Measurements from ENCODE around the gene RPS3. TPM values are rescaled to one million over a fixed set of nuclear protein-coding genes. Genes with fewer than 3 reads are reported as not detected.

The RPS3 gene
- total RNA-seq, 4 donors from 2014 or later: 529 to 907 (median 716) TPM

- no peak for TF ChIP-seq CTCF (IDR thresholded peaks at IDR 0.05; ENCODE audit: low read depth)
These were observed 412 bp upstream of the RPS3 start for GRCh38 chr11:75398906-75399305.

GRCh38 chr11:75400146-75400865 lies 988 bp downstream of the RPS3 start:
- TF ChIP-seq CTCF (IDR thresholded peaks at IDR 0.05; ENCODE audit: low read depth): no peak

GRCh38 chr11:75402002-75402773 lies 2.9 kb downstream of the RPS3 start:
- TF ChIP-seq CTCF (IDR thresholded peaks at IDR 0.05; ENCODE audit: low read depth): no peak

- no peak for TF ChIP-seq CTCF (IDR thresholded peaks at IDR 0.05; ENCODE audit: low read depth)
These were observed 3.7 kb downstream of the RPS3 start for GRCh38 chr11:75403037-75403436.

- TF ChIP-seq CTCF (IDR thresholded peaks at IDR 0.05; ENCODE audit: low read depth): no peak
These were observed 4.8 kb downstream of the RPS3 start for GRCh38 chr11:75403983-75404658.

- TF ChIP-seq CTCF (IDR thresholded peaks at IDR 0.05; ENCODE audit: low read depth): no peak
These were observed 7.0 kb downstream of the RPS3 start for GRCh38 chr11:75406338-75406777.

- TF ChIP-seq CTCF (IDR thresholded peaks at IDR 0.05; ENCODE audit: low read depth): no peak
These were observed 9.6 kb downstream of the RPS3 start for GRCh38 chr11:75408957-75409219.

All from subcutaneous adipose tissue (tissue), 4 donors.